Lower leg skin (tissue), 3 donors: Measurements from ENCODE around the gene TSPAN2.
A peak's percentile ranks its signal among the peaks of the same experiment; 100 is the strongest.

Source experiments
- POLR2A ChIP-seq, 2 donors: fragments of 450-650 bp; IDR thresholded peaks; one replicate each; pipeline ENCODE4 v1.6.1; 2016 to 2017; ENCODE audit warnings: antibody characterized with exemption in 2 of 2, mild to moderate bottlenecking in 1 of 2, moderate library complexity in 1 of 2
- TF ChIP-seq, protein P1 (sequence below), 3 donors: fragments of 450-650 bp; IDR thresholded peaks; one replicate each; pipeline ENCODE4 v1.5.1; 2016; ENCODE audit warnings: antibody characterized with exemption in 3 of 3, mild to moderate bottlenecking in 3 of 3, moderate library complexity in 2 of 3

DNA sequence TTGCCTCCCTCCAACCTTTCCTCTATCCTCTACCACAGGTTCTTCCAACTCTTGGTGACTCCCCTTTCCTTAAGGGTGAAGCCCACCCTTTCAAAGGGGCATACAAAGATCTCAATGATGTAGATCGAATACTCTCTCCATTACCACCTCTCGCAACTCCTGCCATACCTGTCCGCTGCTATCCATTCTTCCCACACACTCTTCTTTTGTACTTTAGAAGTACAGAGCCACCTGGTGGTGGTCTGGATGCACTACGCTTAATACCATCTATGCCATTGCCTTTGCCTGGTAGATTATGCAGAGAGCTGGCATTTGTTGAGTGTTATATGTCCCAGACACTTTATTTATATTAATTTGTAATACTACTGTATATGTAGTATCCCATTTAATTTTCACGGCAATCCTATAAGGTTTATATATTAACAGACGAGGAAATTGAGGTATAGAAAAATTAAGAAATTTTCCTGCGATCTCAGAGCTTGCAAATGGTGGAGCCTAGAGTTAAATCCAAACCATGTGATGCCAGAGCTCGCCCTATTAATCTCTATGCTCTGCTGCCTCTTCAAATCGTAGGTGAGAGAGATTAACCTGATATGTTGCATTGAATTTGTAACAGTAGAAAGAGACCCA lies 36.7 kb downstream of the TSPAN2 start:
- TF ChIP-seq, protein P1, sequence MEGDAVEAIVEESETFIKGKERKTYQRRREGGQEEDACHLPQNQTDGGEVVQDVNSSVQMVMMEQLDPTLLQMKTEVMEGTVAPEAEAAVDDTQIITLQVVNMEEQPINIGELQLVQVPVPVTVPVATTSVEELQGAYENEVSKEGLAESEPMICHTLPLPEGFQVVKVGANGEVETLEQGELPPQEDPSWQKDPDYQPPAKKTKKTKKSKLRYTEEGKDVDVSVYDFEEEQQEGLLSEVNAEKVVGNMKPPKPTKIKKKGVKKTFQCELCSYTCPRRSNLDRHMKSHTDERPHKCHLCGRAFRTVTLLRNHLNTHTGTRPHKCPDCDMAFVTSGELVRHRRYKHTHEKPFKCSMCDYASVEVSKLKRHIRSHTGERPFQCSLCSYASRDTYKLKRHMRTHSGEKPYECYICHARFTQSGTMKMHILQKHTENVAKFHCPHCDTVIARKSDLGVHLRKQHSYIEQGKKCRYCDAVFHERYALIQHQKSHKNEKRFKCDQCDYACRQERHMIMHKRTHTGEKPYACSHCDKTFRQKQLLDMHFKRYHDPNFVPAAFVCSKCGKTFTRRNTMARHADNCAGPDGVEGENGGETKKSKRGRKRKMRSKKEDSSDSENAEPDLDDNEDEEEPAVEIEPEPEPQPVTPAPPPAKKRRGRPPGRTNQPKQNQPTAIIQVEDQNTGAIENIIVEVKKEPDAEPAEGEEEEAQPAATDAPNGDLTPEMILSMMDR (IDR thresholded peaks at IDR 0.05), result peak in 1 of 3 donors; percentile 61
- TF ChIP-seq POLR2A (IDR thresholded peaks at IDR 0.05), result no peak
